Esophagus squamous epithelium (tissue), 4 donors: ENCODE measurements around the gene VMAC.

ENCODE experiments used
- CTCF ChIP-seq, 6 experiments: fragments of 450-650 bp in 4 of 6; fragments of 200-600 bp in 2 of 6; sonication (generic) in 2 of 6; IDR thresholded peaks; one replicate each; pipeline ENCODE4 v1.5.1; 2016 to 2019; ENCODE audit warnings: antibody characterized with exemption in 6 of 6, mild to moderate bottlenecking in 4 of 6, moderate library complexity in 4 of 6
- POLR2A ChIP-seq, 4 donors: fragments of 450-650 bp; IDR thresholded peaks; one replicate each; pipeline ENCODE4 v1.6.1; 2017; ENCODE audit warnings: antibody characterized with exemption in 4 of 4, mild to moderate bottlenecking in 4 of 4, moderate library complexity in 3 of 4

GRCh38 chr19:5880604-5881078 lies 24.0 kb upstream of the VMAC start:
- TF ChIP-seq CTCF (IDR thresholded peaks at IDR 0.05) (no peak), POLR2A (IDR thresholded peaks at IDR 0.05) (no peak)
